GM20000 (cell line): ENCODE measurements around the gene ABCA8.

Experiments used
- DNase-seq: peaks from one replicate; pipeline ENCODE4 v3.0.0; 2012; ENCODE audit warnings: low spot score
- TF ChIP-seq, protein P1 (sequence below): IDR thresholded peaks from 2 replicates; pipeline ENCODE4 v1.5.1; 2012; ENCODE audit warnings: mild to moderate bottlenecking, control low read depth; ENCODE audit errors: extremely low read depth, missing control alignments

The ABCA8 gene

DNA sequence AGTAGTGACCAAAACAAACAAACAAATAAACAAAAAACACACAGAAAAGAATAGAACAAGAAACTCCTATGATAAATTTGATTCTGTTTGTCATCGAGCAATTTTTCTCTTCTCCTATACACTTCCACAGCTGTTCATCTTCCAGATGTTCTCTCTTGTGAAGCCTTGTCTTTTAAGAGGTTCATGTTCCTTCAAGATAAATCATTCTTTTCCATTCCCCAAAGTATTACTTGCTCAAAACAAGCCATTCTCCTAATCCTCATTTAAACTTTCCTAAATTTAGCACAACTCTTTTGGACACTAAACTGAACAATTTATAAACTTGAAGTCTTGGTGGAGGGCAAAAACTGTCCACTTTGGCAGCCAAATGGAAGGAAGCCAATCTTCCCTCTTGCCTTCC lies 103.3 kb downstream of the ABCA8 start:
- DNase-seq: no peak
- TF ChIP-seq, protein P1, sequence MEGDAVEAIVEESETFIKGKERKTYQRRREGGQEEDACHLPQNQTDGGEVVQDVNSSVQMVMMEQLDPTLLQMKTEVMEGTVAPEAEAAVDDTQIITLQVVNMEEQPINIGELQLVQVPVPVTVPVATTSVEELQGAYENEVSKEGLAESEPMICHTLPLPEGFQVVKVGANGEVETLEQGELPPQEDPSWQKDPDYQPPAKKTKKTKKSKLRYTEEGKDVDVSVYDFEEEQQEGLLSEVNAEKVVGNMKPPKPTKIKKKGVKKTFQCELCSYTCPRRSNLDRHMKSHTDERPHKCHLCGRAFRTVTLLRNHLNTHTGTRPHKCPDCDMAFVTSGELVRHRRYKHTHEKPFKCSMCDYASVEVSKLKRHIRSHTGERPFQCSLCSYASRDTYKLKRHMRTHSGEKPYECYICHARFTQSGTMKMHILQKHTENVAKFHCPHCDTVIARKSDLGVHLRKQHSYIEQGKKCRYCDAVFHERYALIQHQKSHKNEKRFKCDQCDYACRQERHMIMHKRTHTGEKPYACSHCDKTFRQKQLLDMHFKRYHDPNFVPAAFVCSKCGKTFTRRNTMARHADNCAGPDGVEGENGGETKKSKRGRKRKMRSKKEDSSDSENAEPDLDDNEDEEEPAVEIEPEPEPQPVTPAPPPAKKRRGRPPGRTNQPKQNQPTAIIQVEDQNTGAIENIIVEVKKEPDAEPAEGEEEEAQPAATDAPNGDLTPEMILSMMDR: no peak

DNA sequence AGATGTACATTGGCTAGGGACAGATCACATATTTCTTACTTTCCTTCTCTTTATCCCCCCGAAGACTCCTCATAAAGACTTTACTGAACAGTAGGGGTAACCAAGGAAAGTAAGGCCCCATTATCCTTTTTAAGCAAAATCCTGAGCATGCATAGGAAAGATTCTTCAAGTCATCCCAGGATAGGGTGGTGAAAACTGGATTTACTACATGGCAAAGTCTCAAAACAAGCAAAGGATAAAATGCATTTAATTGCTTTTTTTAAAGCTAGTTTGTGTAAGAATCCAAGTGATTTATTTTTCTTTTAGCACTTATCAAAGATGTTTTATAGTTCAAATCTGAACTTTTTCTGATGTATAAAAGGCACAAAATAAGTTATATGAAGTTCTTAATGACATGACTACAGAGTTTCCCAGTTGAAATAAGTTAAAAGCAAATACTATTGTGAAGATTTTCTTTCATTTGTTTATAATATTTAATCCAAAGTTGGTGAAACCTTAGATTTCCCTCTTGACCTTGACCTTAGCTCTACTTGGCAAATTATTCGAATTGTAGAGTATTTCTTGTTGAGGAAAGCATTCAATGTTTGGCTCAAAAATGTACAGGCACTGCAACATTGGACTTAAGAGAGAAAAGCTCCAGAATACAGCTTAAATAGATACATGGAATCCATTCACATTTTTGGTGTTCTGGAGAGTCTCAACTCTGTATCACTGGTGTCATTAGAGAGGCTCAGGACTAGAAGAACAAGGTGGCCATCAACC lies 104.3 kb downstream of the ABCA8 start:
- DNase-seq: no peak
- TF ChIP-seq, protein P1: no peak

DNA sequence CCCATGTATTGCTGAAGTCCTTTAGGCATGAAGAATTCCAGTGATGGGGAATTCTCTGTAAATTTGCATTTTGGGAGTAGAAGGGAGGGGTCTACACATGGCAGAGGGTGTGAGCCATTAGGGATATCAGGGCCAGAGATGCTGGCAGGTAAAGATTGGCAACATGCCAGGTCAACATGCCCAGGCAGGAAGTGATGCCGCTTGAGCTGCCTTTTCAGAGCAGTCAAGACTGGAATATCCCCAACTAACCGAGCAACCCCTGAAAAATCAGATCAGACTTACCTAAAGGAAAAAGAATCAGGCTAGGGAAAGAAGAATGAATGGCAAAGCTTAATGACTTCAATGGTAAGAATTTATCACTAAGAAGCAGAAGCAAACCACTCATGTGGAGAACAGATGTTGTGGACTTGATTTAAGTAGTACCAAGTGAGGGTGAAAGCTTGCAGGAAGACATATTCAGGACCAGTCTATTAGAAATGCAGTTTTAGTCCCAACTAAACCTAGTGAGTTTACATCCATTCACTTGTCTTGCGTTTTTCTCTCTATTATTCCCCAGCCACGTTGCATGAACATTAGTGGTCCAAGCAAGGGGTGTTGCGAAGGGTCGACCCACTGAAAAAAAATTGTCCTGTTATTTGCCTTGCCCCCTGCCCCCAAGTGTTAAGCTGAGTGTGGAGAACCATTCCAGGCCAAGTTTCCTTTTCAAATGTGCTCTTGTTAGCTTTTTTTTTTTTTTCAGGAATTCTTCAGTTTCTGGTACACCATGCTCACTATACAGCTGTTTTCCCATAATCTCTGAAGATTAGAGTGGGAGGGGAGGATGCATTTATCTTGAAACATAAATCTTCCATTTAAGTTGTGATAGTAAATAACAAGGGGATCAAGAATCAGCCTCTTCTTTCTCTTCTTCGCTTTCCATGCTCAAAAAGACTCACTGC lies 105.2 kb downstream of the ABCA8 start:
- no peak for DNase-seq
- TF ChIP-seq, protein P1: no peak

DNA sequence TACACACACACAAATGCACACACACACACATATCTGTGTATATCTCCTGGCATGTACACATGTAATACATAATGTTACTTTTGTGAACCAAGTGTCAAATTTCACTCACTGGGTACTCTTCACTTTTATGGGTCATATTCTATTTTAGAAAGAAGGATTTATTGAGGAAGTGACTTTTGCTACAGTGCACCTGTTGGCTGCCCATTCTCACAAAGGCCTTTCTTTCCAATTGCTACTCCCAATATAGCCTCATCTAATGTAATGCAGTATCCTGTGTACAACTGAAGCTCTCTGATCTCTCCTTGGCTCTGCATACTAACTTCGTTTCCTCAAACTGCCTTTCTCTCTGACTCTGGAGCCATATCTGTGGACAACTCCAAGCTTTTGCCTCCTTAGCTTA lies 107.5 kb downstream of the ABCA8 start:
- DNase-seq: no peak
- TF ChIP-seq, protein P1: no peak

DNA sequence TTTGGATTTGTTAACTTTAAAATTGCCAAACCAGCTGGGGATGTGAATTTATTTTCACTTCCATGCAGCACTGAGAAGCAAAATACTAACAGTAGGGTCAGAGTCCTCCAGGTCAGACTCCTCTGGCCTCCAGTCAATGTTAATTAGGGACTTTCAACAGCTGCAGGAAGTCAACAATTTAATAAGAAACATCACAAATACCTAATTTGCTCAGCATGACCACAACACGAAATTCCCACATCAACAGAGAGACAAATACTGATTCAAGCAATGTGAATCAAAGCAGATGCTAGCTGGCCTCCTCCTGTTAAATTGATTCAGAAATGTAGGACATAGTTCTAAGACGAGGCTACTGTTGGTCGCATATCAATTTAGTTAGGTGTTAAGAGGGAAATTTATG lies 111.7 kb downstream of the ABCA8 start:
- peak; percentile 5 for DNase-seq
- TF ChIP-seq, protein P1: no peak

DNA sequence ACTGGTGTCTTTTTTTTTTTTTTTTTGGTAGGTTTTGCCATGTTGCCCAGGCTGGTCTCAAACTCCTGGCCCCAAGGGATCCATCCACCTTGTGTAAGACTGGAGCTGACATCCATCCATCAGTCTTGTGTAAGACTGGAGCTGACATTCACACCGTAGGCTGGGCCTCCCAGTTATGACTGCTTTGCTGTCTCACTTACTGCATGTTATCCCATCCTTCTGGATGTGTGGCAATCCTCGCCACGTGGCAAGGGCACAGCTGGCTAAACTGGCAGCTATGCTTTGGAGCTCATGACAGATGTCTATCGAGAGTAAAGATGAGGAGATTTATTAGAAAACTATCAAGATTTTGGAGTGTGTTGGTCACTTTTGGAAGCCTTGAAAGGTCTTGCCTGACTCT lies 115.1 kb downstream of the ABCA8 start:
- DNase-seq: no peak
- TF ChIP-seq, protein P1: no peak

DNA sequence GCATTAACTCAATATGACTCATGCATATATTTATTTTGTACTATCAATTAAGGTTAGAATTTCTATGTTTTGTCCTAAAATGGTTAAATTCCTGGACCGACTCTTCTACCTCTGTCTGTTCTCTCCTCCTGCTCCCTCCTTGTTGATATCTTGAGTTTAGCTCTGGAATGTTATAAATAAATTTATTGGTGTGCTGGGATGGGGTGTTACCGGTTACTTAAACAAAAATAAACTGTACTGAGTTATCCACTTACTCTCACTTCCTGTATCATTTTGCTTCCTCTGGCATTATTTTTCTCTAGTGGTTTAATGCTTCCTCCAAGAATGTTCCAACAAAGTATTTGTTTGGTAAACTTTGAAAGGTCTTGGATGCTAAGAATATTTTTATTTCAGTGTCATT lies 120.1 kb downstream of the ABCA8 start:
- no peak for DNase-seq
- TF ChIP-seq, protein P1: no peak
